Measurements from ENCODE around the gene KRTAP10-7.
"Not testable (repeated sequence)": the region's sequence is repeated elsewhere in the genome, so short reads cannot be mapped to it uniquely, and the experiment has no call there.

KRTAP10-7 gene

DNA sequence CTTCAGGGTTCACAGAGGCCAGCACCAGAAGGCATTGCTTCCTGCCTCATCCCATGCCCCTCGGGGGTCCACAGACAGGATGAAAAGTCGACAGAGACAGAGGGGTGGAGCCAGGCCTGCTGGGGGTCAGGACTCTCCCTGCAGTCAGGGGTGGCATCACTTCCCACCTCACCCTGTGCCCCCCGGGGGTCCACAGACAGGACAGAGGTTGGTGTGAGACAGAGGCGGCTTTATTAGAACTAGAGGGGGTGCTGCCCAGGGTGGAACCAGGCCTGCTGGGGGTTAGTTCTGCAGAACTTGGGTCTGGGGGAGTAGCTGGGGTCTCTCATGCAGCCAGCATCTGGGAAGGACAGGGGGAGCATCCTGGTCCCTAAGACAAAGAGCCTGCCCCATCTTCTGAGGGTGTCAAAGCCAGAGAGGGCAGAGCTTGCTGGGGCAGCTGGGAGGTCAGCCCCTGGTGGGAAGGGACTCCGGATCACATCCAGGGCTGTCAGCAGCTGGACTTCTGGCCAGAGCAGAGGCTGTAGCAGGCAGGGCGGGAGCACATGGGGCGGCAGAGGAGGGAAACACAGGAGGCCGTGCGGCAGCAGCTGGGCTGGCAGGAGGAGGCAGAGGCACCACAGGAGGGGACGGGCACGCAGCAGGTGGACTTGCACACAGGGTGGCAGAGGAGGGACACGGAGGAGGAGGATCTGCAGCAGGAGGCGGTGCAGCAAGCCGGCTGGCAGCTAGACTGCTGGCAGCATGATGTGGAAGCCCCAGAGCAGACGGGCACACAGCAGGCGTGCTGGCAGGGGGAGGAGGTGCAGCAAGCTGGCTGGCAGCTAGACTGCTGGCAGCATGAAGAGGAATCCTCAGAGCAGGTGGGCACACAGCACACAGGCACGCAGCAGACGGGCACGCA is 9.2 kb upstream of the KRTAP10-7 start:
- DNase-seq, result not testable (repeated sequence)

DNA sequence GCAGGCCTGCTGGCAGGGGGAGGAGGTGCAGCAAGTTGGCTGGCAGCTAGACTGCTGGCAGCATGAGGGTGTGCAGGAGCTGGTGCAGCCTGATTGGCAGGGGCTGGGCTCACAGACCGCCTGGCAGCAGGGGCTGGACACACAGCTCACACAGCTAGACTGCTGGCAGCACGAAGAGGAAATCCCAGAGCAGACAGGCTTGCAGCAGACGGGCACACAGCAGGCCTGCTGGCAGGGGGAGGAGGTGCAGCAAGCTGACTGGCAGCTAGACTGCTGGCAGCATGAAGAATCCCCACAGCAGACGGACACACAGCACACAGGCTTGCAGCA is 8.6 kb upstream of the KRTAP10-7 start:
- not testable (repeated sequence) for DNase-seq

DNA sequence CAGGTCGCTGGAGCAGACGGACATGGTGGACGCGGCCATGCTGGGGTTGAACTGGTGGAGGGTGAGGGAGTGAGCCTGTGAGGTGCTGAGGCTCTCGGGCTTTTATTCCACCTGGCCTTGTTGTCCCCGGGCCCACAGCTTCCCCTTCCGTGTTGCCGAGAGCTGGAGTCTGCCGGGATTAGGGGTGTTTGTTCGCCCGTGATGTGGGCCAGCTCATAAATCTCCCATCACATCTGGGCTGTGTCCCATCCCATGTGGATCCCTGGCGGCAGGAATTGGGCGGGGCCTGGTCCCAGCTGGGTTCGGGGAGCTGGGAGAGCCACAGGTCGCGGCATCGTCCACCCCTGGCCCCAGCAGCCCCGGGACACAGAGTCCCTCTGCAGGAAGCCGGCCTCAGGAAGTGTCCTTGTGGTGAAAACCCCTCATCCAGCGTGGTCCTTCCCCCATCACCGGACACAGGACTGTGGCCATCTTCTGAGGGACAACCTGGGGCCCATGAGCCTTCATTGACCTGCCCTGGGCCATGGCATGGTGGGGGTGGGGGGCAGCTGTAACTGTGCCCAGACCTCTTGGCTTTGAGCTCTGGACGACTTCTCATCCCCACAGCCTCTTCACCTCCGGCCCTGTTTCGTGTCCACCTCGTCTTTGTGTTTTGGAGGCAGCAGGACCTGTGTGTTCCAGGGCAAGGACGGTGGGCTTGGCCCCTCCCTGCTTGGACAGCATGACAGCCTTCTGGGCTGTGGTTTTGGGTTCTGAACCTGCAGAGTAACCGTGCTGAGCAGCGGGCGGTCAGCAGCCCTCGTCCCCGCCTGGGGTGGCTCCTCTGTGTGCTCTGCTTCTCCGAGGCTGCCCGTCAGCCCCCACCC is 7.7 kb upstream of the KRTAP10-7 start, which contains the start of gene KRTAP10-6:
Gene KRTAP10-6 (minus strand): TSS at position 60 of the 866 bp plus-strand sequence. CDS start 21 bp downstream, at position 39.
- no peak for DNase-seq

DNA sequence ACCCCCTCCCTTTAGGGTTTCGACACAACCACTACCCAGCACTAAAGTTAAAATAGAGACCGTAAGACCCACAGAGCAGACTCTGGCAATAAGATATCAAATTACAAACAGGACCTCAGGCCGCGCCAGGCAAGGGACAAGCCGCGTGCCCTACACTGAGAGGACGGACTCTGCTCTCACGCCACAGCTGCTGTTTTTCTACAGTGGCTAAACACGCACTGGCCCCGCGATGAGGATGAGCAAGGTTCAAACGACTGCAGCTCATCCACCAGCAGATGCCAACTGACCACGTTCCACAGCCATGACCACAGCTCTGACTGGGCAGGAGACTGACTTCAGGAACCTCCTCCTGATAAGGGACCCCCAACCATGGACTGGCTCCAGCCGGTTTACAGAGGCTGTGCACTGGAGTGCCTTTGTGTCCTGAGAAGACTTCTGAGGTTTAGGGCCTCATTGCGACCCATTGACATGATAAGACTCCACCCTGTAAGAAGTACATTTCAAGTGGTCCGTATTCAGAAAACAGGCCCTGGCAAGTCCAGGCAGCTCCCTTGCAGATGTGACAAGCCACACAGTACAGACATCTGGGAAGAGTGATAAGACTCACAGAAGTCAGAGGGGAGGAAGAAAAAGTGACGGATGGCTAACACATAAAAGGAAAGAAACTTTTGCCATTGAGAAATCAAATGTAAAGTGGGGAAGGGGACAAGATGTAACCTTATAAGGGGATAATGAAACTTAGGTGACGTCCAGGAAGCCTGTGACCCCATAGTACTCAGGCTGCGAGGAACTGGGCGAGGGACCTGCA is 6.6 kb upstream of the KRTAP10-7 start:
- DNase-seq, result no peak

DNA sequence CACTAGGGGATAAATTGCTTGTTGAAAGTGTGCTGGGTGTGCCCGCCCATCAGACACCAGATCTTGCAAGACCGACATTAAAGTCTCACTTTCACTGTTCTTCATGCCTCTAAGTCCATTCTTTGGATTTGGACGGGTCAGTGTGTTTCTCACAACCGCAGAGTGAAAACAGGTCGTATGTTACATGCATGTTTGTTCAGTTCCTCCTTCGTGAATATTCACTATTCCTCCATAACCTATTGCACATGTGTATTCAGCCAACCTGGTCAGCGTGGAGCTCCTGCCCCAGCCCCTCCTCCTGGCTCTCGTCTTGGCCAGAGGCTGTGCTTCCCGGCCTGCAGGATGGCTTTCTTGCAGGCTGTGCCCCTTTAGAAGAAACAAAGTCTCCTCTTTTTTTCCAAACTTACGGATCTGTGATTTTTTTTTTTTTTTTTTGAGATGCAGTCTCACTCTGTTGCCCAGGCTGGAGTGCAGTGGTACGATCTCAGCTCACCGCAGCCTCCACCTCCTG is 5.9 kb upstream of the KRTAP10-7 start:
- DNase-seq, result no peak

DNA sequence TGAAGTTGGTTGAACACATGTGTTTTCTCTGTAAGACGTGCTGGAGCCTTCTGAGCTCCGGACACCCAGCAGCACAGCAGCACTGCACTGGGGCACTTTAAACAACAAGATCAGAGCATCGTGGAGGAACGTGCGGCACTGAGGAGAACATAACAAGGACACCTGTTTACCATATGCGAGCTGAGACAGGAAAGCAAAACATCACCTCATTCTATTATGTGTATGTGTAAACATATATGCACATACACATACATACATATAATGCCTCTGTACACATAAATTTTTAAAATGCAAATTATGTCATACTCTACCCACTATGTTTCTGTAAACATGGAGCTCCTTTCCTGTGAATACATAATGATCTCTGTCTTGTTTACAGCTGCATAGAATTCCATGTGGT is 4.9 kb upstream of the KRTAP10-7 start:
- no peak for DNase-seq

DNA sequence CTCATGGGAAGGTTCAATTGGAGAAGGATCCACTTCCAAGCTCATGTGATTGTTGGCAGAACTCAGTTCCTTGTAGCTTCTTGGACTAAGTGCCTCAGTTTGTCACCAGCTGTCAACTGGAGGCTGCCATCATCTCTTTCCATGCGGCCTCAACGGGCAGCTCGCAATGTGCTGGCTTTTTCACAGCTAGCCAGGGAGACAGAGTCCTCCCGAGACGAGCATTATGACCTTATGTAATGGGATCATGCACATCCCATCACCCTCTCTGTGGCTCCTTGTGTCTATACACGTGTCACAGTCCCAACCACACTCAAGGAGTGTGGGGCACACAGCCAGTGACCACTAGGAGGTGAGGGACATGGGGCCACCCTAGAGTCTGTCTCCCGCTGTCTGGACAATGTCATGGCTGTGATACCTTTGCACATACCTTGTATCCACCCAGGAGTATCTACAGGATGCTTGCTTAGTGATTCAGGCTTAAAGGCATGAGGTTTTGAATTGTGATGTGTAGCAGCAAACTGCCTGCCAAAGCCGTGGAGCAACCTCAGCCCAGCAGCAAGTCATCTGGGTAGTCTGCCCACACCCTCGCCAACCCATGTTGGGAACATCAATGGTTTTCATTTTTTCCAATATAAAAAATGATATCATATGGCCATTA is 4.2 kb upstream of the KRTAP10-7 start:
- DNase-seq, result no peak

DNA sequence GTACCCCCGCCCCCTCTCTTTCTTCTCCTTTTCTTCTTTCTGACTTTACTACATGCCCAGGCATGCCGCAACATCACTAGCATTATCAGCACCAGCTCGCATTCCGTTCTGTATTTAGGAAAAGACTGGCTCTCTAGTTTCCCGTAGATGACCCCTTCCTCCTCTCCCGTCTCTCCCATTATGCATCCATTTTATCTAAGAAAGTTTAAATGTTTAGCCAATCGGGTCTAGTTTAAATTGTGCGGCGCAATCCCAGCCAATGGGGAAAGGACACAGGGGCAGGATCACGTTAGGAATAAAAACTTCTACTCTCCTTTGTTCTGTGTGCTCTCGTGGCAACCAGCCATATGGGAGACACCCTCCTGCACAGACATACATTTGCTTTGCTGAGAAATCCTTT is 2.3 kb upstream of the KRTAP10-7 start:
- no peak for DNase-seq

DNA sequence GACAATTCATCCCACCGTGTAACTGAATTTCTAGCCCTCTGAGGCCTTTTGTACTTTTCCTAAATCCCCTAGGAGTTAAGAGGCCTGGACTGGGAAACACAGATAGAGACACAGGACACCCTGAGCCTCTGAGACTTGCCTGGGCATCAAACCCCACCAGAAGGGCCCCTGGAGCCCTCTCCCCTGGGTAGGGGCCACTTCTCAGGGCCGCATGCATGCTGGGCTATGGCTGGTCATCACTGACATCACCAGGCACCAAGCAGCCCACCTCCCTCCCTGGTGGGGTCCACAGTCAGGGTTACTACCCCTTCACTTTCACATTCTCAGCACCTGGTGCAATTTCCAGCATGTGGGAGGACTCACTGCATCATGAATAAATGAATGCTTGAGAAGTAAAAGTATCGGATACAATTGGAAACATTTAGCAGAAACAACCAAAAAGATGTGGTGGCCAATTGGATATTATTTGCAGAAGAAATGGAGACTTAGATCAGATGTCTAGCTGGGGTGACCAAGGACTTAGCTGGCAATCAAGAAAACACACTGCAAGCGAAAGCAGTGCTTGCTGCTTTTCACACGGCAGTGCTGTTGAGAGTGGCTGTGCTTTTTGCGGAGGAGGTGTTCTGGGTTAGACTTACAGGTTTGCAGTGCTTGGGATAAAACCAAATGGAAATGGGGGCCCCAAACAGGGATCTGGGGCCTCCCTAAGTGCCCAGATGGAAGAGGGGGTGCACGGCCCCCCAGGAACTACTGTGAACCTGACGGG is 950 bp upstream of the KRTAP10-7 start:
- no peak for DNase-seq

DNA sequence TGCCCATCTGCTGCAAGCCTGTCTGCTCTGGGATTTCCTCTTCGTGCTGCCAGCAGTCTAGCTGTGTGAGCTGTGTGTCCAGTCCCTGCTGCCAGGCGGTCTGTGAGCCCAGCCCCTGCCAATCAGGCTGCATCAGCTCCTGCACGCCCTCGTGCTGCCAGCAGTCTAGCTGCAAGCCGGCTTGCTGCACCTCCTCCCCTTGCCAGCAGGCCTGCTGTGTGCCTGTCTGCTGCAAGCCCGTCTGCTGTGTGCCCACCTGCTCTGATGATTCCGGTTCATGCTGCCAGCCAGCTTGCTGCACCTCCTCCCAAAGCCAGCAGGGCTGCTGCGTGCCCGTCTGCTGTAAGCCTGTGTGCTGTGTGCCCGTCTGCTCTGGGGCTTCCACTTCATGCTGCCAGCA is 694 bp downstream of the KRTAP10-7 start:
- not testable (repeated sequence) for DNase-seq

DNA sequence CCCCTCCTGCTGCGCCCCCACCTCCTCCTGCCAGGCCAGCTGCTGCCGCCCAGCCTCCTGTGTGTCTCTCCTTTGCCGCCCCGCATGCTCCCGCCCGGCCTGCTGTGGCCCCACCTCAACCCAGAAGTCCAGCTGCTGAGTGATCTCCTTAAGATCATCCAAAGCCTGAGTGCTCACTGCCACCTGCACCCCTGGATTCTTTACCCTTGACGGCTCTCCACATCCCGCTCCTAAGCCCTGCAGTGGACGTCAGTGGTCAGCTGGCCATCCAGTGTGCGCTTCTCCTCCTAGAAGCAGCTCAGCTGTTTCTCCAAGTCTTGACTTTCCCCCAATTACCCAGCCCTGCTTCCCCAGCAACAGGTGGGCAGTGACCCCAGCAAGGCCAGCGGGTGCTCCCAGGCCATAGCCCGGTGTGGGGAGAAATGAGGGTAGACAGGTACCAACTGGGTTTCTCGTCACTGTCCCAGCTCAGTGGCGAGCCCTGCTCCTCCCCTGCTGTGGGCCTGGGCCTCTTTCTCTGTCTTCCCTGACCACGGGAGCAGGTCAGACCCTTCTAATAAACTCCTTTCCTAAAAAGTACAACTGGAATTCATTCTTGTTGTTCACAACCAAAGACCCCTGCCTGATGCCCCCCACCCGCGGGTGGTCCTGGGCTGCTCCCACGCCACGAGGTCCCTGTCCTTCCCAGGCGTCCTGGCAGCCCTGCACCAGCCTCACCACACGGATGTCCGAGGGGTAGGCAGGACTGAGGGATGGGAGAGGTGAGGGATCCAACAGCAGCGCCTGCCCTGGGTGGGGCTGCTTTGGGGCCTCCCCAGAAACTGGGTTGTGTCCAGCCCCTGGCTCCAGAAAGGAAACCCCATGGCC is 1.4 kb downstream of the KRTAP10-7 start:
- no peak for DNase-seq

DNA sequence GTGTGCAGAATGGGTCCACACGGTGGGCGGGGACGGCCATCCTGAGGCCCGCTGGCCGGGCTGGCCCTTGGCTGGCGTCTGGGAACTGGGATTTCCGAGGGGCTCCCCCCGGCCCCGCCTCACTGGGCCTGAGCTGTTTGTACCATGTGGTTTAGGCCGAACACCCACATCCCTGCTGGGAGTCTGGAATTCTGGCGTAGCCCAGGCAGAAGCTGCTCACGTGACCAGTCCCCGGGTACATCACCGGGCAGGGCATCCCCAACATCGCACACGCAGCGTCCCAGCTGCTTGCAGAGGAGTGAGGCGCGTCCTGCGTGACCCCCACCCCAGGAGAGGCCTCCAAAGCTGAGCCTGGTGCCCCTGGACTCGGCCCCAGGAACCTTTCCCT is 2.1 kb downstream of the KRTAP10-7 start:
- DNase-seq, result no peak

DNA sequence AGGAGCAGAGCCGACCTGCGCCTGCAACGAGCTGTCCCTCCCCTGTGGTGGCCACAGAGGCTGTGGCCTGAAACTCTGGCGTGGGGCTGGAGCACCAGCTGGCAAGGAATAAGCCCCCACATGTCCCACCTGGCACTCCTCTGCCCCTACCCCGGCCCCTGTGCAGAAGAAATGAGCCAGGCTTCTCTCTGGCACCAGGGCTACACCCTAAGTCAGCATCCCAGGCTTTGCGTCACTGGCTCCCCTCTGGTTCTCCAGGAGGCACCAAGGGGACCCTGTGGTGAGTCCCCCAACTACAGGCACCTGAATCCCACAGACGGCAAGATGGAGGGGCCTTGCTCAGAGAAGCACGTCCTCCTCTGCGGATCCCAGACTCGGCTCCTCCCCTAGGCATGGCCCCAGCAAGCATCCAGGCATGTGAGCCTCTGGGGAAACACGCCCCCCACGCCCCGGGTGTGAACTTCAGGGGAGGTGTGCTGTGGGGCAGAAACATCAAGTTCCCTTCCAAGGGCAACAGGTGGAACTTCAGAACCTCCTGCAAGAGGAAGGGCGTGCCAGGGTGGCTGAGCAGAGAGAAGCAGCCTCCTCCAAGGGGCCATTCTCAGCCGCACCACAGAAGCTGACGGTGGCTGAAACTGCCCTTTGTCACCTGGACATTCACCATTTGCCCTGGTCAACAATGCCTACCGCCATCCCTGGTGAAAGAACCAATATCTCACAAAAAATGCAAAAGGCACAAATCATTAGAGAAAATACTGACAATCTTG is 2.9 kb downstream of the KRTAP10-7 start:
- DNase-seq, result no peak

DNA sequence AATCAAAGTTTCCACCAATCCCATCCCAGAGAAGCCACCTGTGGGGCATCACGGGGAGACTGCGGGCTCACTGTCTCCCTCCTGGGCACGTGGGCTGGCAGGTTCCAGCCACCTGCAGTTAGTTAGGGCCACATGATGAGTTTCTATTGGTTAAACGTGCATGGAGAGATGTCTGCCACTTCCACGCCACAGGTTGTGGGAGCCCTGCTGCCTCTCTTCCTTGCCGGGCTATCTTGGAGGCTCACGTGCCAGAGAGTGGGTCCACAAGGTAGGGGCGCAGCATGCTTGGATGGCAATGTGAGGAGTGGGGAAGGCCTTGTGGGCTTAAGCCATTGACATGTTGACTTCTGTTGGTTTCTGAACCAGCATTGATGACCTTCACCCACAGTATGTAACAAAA is 3.5 kb downstream of the KRTAP10-7 start:
- DNase-seq, result no peak

DNA sequence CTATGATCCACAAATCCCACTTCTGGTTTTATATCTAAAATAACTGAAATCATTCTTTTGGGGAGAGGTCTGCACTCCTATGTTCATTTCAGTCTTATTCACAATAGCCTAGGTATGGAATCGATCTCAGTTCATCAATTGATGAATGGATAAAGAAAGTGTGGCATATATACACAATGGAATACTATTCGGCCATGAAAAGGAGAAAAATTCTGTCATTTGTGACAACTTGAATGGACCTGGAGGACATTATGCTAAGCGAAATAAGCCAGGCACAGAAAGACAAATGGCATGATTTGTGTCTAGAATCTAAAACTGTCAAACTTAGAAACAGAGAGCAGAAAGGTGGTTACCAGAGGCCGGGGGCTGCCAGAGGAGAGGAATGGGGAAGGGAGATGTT is 6.1 kb downstream of the KRTAP10-7 start:
- no peak for DNase-seq

DNA sequence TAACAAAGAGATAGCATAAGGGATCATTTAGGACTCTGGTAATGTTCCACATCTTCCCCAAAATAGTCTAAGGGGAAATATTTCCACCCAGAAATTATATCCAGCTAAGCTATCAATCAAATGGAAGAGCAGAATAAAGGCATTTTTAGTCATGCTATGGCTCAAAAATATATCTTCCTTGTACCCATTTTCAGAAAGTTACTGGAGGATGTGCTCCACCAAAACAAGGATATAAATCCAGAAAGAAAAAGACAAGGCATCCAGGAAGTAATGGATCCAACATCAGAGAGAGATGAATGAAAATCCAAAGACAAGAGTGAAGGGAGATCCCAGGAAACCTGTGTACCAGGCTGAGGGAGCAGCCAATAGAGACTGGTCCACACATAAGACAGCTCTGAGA is 8.8 kb downstream of the KRTAP10-7 start:
- DNase-seq, result no peak

DNA sequence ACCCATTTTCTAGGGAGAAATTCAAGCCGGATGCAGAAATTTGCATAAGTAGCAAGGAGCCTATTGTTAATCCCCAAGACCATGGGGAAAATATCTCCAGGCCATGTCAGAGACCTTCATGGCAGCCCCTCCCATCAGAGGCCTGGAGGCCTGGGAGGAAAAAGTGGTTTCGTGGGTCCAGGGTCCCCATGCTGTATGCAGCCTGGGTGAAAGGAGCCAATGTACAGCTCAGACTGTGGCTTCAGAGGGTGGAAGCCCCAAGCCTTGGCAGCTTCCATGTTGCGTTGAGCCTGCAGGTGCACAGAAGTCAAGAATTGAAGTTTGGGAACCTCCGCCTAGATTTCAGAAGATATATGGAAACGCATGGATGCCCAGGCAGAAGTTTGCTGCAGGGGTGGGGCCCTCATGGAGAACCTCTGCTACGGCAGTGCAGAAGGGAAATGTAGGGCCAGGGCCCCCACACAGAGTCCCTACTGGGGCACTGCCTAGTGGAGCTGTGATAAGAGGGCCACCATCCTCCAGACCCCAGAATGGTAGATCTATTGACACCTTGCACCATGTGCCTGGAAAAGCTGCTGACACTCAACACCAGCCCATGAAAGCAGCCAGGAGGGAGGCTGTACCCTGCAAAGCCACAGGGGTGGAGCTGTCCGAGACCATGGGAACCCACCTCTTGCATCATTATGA is 9.9 kb downstream of the KRTAP10-7 start:
- DNase-seq, result not testable (repeated sequence)

DNA sequence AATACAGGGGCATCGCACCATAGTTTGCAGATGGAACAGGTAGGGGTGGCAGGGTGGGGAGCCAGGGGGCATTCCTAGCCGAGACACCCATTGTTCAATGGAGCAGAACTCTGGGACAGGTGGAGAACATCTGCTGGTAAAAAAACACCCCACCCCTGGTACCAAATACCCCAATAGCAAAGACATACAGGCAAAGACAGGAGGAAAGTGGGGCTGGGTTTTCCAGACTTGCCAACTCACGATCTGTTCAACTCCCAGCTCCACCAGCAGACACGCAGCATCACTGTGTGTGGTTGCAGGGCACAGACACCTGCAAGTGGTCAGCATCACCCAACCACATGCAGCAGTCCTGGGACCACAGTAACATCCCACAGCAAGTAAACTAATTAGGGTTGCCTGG is 11.2 kb downstream of the KRTAP10-7 start:
- no peak for DNase-seq

DNA sequence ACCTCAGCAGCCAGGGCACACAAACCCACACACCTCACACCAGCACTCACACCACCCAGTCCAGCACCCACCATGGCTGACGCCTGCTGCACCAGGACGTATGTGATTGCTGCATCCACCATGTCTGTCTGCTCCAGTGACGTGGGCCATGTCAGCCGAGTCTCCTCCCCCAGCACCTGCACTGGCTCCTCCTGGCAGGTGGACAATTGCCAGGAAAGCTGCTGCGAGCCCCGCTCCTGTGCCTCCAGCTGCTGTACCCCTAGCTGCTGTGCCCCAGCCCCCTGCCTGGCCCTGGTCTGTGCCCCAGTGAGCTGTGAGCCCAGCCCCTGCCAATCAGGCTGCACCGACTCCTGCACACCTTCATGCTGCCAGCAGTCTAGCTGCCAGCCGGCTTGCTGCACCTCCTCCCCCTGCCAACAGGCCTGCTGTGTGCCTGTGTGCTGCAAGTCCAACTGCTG is 11.7 kb downstream of the KRTAP10-7 start, which contains the start of gene KRTAP10-8:
Gene KRTAP10-8 (plus strand): TSS at position 51 of the 458 bp plus-strand sequence. CDS start 22 bp downstream, at position 73.
- no peak for DNase-seq
